IMR-90 (cell line): ENCODE results near the gene BCAS4. TPM values are rescaled to one million over a fixed set of nuclear protein-coding genes. Genes with fewer than 3 reads are reported as not detected.

ENCODE experiments used
- ATAC-seq: fragments of 200-7000 bp; cut with Tn5 transposase; 2 replicates; pipeline ENCODE4 v1.9.1; 2020; ENCODE audit warnings: low read depth, mild to moderate bottlenecking, moderate library complexity
- BruUV-seq: library from RNA; stranded (reverse); fragments of 400-500 nt; replicated peaks from 2 replicates; lab custom pipeline; 2021; lab: Mats Ljungman, UMichigan
- CTCF ChIA-PET: fragments of 300-600 bp; formaldehyde crosslinking; extraction: SDS; loops from one replicate; lab custom pipeline; 2021; ENCODE audit warnings: antibody characterized with exemption; lab: Yijun Ruan, JAX
- POLR2A ChIA-PET: fragments of 300-600 bp; sonication (Branson Sonifier 250); formaldehyde crosslinking; loops from one replicate; lab custom pipeline; 2022; ENCODE audit warnings: antibody characterized with exemption; ENCODE audit not compliant: unreplicated experiment; lab: Charles Lee
- DNase-seq: peaks from one replicate; pipeline ENCODE4 v3.0.0; 2013
- H2AFZ ChIP-seq: replicated peaks from 2 replicates; pipeline ENCODE3; 2013; ENCODE audit warnings: low read length, mild to moderate bottlenecking; ENCODE audit not compliant: poor library complexity
- H2AK5ac ChIP-seq: 2 replicates; pipeline ENCODE4 v1.6.1; 2013; ENCODE audit warnings: low read depth, low read length, inconsistent platforms
- H2AK9ac ChIP-seq: replicated peaks from 2 replicates; pipeline ENCODE3; 2013; ENCODE audit warnings: mild to moderate bottlenecking, low read depth, low read length, moderate library complexity; ENCODE audit not compliant: poor library complexity
- H2BK120ac ChIP-seq: 2 replicates; pipeline ENCODE4 v1.6.1; 2013; ENCODE audit warnings: low read depth, low read length, inconsistent platforms
- H2BK15ac ChIP-seq: 3 replicates; pipeline ENCODE4 v1.6.1; 2013; ENCODE audit warnings: low read depth, low read length, inconsistent platforms
- H2BK20ac ChIP-seq: 2 replicates; pipeline ENCODE4 v1.6.1; 2013; ENCODE audit warnings: low read depth, mild to moderate bottlenecking, inconsistent platforms, low read length, moderate library complexity
- H2BK5ac ChIP-seq: 2 replicates; pipeline ENCODE4 v1.6.1; 2013; ENCODE audit warnings: mild to moderate bottlenecking, low read depth, low read length, inconsistent platforms; ENCODE audit not compliant: poor library complexity, severe bottlenecking
- H3K14ac ChIP-seq: replicated peaks from 2 replicates; pipeline ENCODE4 v1.6.1; 2013; ENCODE audit warnings: low read depth, low read length, inconsistent platforms
- H3K18ac ChIP-seq: 2 replicates; pipeline ENCODE4 v1.6.1; 2013; ENCODE audit warnings: low read depth, low read length, control low read depth
- H3K23ac ChIP-seq: 2 replicates; pipeline ENCODE4 v1.6.1; 2013; ENCODE audit warnings: low read depth, low read length, inconsistent platforms
- H3K27ac ChIP-seq: 2 replicates; pipeline ENCODE4 v1.5.1; 2013; ENCODE audit warnings: mild to moderate bottlenecking, control low read depth, low read length; ENCODE audit not compliant: insufficient read depth
- H3K27me3 ChIP-seq: 2 replicates; pipeline ENCODE4 v1.6.1; 2013; ENCODE audit warnings: low read length; ENCODE audit not compliant: control insufficient read depth, insufficient read depth
- H3K36me3 ChIP-seq: 2 replicates; pipeline ENCODE4 v1.6.1; 2013; ENCODE audit warnings: low read length, mixed read lengths; ENCODE audit not compliant: control insufficient read depth, insufficient read depth
- H3K4ac ChIP-seq: 2 replicates; pipeline ENCODE4 v1.6.1; 2013; ENCODE audit warnings: low read depth, low read length, inconsistent platforms
- H3K4me1 ChIP-seq: 2 replicates; pipeline ENCODE4 v1.6.1; 2013; ENCODE audit warnings: low read length, mixed read lengths; ENCODE audit not compliant: control insufficient read depth, insufficient read depth
- H3K4me2 ChIP-seq: 2 replicates; pipeline ENCODE4 v1.6.1; 2013; ENCODE audit warnings: low read depth, mild to moderate bottlenecking, control low read depth, low read length, moderate library complexity
- H3K4me3 ChIP-seq: 2 replicates; pipeline ENCODE4 v1.5.1; 2013; ENCODE audit warnings: low read depth, mild to moderate bottlenecking, control low read depth, low read length, moderate library complexity; ENCODE audit not compliant: insufficient read depth
- H3K56ac ChIP-seq: 2 replicates; pipeline ENCODE4 v1.6.1; 2013; ENCODE audit warnings: low read length, inconsistent platforms; ENCODE audit not compliant: insufficient read depth; ENCODE audit errors: extremely low read depth
- H3K79me1 ChIP-seq, 2 experiments: 2 replicates each; pipeline ENCODE4 v1.6.1; 2013; ENCODE audit warnings: low read length in 2 of 2, inconsistent platforms in 1 of 2, low read depth in 1 of 2
- H3K9ac ChIP-seq: 2 replicates; pipeline ENCODE4 v1.6.1; 2013; ENCODE audit warnings: low read depth, low read length, control low read depth
- H3K9me1 ChIP-seq: 2 replicates; pipeline ENCODE4 v1.6.1; 2013; ENCODE audit warnings: low read length, inconsistent platforms; ENCODE audit not compliant: insufficient read depth
- H3K9me3 ChIP-seq: 2 replicates; pipeline ENCODE4 v1.6.1; 2013; ENCODE audit warnings: low read length; ENCODE audit not compliant: control insufficient read depth, insufficient read depth
- H4K20me1 ChIP-seq: 2 replicates; pipeline ENCODE4 v1.6.1; 2013; ENCODE audit warnings: low read length, inconsistent platforms; ENCODE audit not compliant: insufficient read depth
- H4K5ac ChIP-seq: 2 replicates; pipeline ENCODE4 v1.6.1; 2013; ENCODE audit warnings: mild to moderate bottlenecking, low read depth, low read length, control low read depth
- H4K8ac ChIP-seq, 2 experiments: 2 replicates each; pipeline ENCODE4 v1.6.1; 2013; ENCODE audit warnings: low read depth in 2 of 2, low read length in 2 of 2, control low read depth in 1 of 2, inconsistent platforms in 1 of 2
- H4K91ac ChIP-seq: 2 replicates; pipeline ENCODE4 v1.6.1; 2013; ENCODE audit warnings: low read depth, low read length, inconsistent platforms; ENCODE audit not compliant: insufficient read depth
- BHLHE40 ChIP-seq: fragments of 150-350 bp; IDR thresholded peaks from 2 replicates; pipeline ENCODE4 v1.6.1; 2016; ENCODE audit warnings: mild to moderate bottlenecking, low read depth, low read length
- CEBPB ChIP-seq: IDR thresholded peaks from 2 replicates; pipeline ENCODE4 v1.6.1; 2012; ENCODE audit warnings: low read depth, low read length, improper control_type of control experiment
- CHD1 ChIP-seq: IDR thresholded peaks from 2 replicates; pipeline ENCODE4 v1.6.1; 2012; ENCODE audit warnings: low read depth, low read length, improper control_type of control experiment
- ELK1 ChIP-seq: fragments of 150-350 bp; IDR thresholded peaks from 2 replicates; pipeline ENCODE4 v1.6.1; 2016; ENCODE audit warnings: low read depth, mild to moderate bottlenecking, low read length, moderate library complexity, borderline replicate concordance
- FOS ChIP-seq: fragments of 150-350 bp; IDR thresholded peaks from 2 replicates; pipeline ENCODE4 v1.6.1; 2016; ENCODE audit warnings: low read depth, low read length
- MAFK ChIP-seq: IDR thresholded peaks from 2 replicates; pipeline ENCODE4 v1.6.1; 2012; ENCODE audit warnings: low read depth, low read length, improper control_type of control experiment
- MAZ ChIP-seq: IDR thresholded peaks from 2 replicates; pipeline ENCODE4 v1.6.1; 2012; ENCODE audit warnings: low read depth, mild to moderate bottlenecking, low read length, improper control_type of control experiment, moderate library complexity, borderline replicate concordance
- MXI1 ChIP-seq: IDR thresholded peaks from 2 replicates; pipeline ENCODE4 v1.6.1; 2012; ENCODE audit warnings: low read depth, mild to moderate bottlenecking, low read length, moderate library complexity, borderline replicate concordance
- POLR2A ChIP-seq: IDR thresholded peaks from 2 replicates; pipeline ENCODE4 v1.6.1; 2012; ENCODE audit warnings: mild to moderate bottlenecking, low read depth, low read length
- RAD21 ChIP-seq: IDR thresholded peaks from 2 replicates; pipeline ENCODE4 v1.6.1; 2012; ENCODE audit warnings: low read length, improper control_type of control experiment
- RCOR1 ChIP-seq: IDR thresholded peaks from 2 replicates; pipeline ENCODE4 v1.6.1; 2012; ENCODE audit warnings: mild to moderate bottlenecking, low read length, improper control_type of control experiment; ENCODE audit not compliant: insufficient replicate concordance
- RFX5 ChIP-seq: IDR thresholded peaks from 2 replicates; pipeline ENCODE4 v1.8.0; 2012; ENCODE audit warnings: low read depth, mild to moderate bottlenecking, low read length, moderate library complexity
- WGBS, 2 experiments: methylation state at CpG; one replicate each; pipeline versions ENCODE4 v1.1.5 to v1.1.7; 2013; ENCODE audit warnings: missing lambda C conversion rate in 2 of 2; ENCODE audit not compliant: insufficient read length in 1 of 2; ENCODE audit errors: extremely low coverage in 2 of 2; 5-methylcytosine and 5-hydroxymethylcytosine counted together
- dilution Hi-C: fragments of 300-500 bp; cut with HindIII; formaldehyde crosslinking; loops from one replicate; pipeline ENCODE4 v1.14.3; 2018; ENCODE audit warnings: low sequenced_read_pairs; ENCODE audit not compliant: unreplicated experiment
- in situ Hi-C: fragments of 300-500 bp; cut with MboI; formaldehyde crosslinking; loops from 3 replicates; pipeline ENCODE4 v1.14.3; 2019; ENCODE audit warnings: low sequenced_read_pairs, inconsistent platforms, mixed read lengths
- intact Hi-C: fragments of 100-400 bp; cut with micrococcal nuclease; formaldehyde crosslinking; loops from 2 replicates; pipeline ENCODE4 v1.10.0; 2022
- polyA plus RNA-seq, 3 experiments: library from polyadenylated mRNA; depleted of rRNA; stranded (reverse); fragments of >200 nt; gene quantifications; 2 replicates each; pipeline ENCODE4 v1.2.3, GENCODE V29; 2012; ENCODE audit warnings: low replicate concordance in 1 of 3
- total RNA-seq: library from RNA; depleted of rRNA; stranded (reverse); fragments of >200 nt; gene quantifications from 2 replicates; pipeline ENCODE4 v1.2.3, GENCODE V29; 2012
- TF ChIP-seq, protein P1 (sequence below): conservative IDR thresholded peaks from 2 replicates; pipeline ENCODE4 v1.5.1; 2012; ENCODE audit warnings: mild to moderate bottlenecking, low read depth, low read length, improper control_type of control experiment
- TF ChIP-seq, protein P2 (sequence below): fragments of 150-350 bp; IDR thresholded peaks from 2 replicates; pipeline ENCODE4 v1.6.1; 2017; ENCODE audit warnings: mild to moderate bottlenecking, antibody characterized with exemption, low read length, low read depth

The BCAS4 gene
- total and polyA plus RNA-seq, 2 of the 4 experiments (the other 2 are of a cell fraction), result 42.7 to 47.5 TPM

DNA sequence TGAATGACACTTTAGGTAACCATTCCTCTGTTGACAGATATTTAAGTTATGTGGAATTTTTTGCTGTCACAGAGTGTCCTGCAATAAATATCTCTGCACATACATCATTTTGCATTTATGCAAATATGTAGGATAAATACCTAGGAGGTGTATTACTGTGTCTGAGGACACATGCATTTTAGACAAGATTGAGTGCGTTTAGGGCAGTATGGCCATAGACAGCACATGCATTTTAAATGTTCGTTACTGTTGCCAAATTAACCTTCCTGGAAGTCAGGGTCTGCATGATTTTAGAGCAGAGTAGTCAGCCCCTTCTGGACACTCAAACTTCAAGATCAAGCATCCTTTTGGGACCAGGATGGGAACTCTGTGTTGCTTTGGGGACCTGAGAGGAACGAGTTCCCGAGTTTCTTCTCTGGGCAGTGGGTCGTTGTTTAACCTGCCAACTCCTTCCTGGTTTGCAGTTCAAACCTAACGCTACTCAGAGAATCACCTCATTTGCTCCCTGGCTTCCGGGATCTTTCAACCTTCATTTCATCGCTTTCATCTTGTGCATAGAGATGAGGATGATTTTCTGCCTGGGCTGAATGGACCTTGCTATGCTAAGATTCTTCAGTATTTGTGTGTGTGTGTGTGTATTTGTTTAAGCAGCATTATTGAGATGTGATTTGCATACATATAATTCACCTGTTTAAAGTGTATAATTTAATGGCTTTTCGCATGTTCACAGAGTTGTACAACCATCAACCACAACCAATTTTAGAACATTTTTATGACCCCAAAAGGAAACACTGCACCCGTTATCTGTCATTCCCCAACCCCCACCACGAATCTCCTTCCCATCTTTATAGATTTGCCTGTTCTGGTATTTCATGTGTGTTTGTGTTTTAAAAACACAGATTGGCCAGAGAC is 9.8 kb downstream of the BCAS4 start:
- ChIA-PET CTCF (no interaction called here), POLR2A (no interaction called here)
- H2BK20ac ChIP-seq, result no peak overlapping the region
- H3K18ac ChIP-seq, result no peak overlapping the region
- H3K9ac ChIP-seq, result no peak overlapping the region
- ATAC-seq (no peak), DNase-seq (no peak)
- H3K36me3 ChIP-seq, result no peaks in the 10 kb centered on the region
- H3K4me2 ChIP-seq, result no peak overlapping the region
- H3K27me3 ChIP-seq, result no peaks in the 10 kb centered on the region
- no peak overlapping the region for H2BK5ac ChIP-seq
- H2BK120ac ChIP-seq, result no peak overlapping the region
- H4K5ac ChIP-seq, result no peak overlapping the region
- no CpG with 5 or more reads among the region's 11 CpGs for WGBS, 2 experiments
- in situ Hi-C loops (no loop called here), intact Hi-C loops (no loop called here), dilution Hi-C loops (loop anchor here (25.0 kb wide), 1 partner anchor 108 kb away; no protein-coding TSS in a partner anchor)
- no peaks in the 10 kb centered on the region for H3K9me3 ChIP-seq
- no peaks in the 10 kb centered on the region; the same call in 1 of the 2 replicates for H4K20me1 ChIP-seq
- no peak overlapping the region for H3K14ac ChIP-seq
- no peak overlapping the region for H2BK15ac ChIP-seq
- H2AK9ac ChIP-seq, result no peak overlapping the region
- H3K4ac ChIP-seq, result no peak overlapping the region
- no TSS peak for BruUV-seq
- H3K79me1 ChIP-seq, result peaks cover 0 to 15% of the 10 kb centered on the region in 2 experiments; a peak in 2 of 4 replicates
- no peak overlapping the region for H2AK5ac ChIP-seq
- H3K9me1 ChIP-seq, result 0 out of 2 replicates have a peak, but pooled peaks cover 3% of the 10 kb centered on the region
- H3K4me1 ChIP-seq, result no peaks in the 10 kb centered on the region
- H4K8ac ChIP-seq, result no peak overlapping the region
- H3K56ac ChIP-seq, result no peak overlapping the region
- no peak overlapping the region for H2AFZ ChIP-seq
- H3K4me3 ChIP-seq, result no peak overlapping the region
- H3K27ac ChIP-seq, result no peak overlapping the region
- H3K23ac ChIP-seq, result no peak overlapping the region
- no peak overlapping the region for H4K91ac ChIP-seq
- TF ChIP-seq BHLHE40, result no peak
- TF ChIP-seq CEBPB, result no peak
- TF ChIP-seq RCOR1, result no peak
- no peak for TF ChIP-seq FOS
- TF ChIP-seq, protein P1, sequence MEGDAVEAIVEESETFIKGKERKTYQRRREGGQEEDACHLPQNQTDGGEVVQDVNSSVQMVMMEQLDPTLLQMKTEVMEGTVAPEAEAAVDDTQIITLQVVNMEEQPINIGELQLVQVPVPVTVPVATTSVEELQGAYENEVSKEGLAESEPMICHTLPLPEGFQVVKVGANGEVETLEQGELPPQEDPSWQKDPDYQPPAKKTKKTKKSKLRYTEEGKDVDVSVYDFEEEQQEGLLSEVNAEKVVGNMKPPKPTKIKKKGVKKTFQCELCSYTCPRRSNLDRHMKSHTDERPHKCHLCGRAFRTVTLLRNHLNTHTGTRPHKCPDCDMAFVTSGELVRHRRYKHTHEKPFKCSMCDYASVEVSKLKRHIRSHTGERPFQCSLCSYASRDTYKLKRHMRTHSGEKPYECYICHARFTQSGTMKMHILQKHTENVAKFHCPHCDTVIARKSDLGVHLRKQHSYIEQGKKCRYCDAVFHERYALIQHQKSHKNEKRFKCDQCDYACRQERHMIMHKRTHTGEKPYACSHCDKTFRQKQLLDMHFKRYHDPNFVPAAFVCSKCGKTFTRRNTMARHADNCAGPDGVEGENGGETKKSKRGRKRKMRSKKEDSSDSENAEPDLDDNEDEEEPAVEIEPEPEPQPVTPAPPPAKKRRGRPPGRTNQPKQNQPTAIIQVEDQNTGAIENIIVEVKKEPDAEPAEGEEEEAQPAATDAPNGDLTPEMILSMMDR, result no peak
- no peak for TF ChIP-seq RAD21
- no peak for TF ChIP-seq MXI1
- no peak for TF ChIP-seq MAFK
- TF ChIP-seq, protein P2, sequence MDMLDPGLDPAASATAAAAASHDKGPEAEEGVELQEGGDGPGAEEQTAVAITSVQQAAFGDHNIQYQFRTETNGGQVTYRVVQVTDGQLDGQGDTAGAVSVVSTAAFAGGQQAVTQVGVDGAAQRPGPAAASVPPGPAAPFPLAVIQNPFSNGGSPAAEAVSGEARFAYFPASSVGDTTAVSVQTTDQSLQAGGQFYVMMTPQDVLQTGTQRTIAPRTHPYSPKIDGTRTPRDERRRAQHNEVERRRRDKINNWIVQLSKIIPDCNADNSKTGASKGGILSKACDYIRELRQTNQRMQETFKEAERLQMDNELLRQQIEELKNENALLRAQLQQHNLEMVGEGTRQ, result no peak
- no peak for TF ChIP-seq CHD1
- no peak for TF ChIP-seq MAZ
- no peak for TF ChIP-seq ELK1
- TF ChIP-seq POLR2A, result no peak
- TF ChIP-seq RFX5, result no peak
